Neural progenitor cell (in vitro differentiated cells): ENCODE data around the gene ZFAND6.

ENCODE experiments used
- EZH2 ChIP-seq: fragments of 200-600 bp; sonication (generic); IDR thresholded peaks from 2 replicates; pipeline ENCODE4 v1.6.1; 2017; ENCODE audit warnings: antibody characterized with exemption, mild to moderate bottlenecking, moderate library complexity
- TF ChIP-seq, protein P1 (sequence below): fragments of 200-600 bp; sonication (generic); IDR thresholded peaks from 2 replicates; pipeline ENCODE4 v1.5.1; 2017; ENCODE audit warnings: antibody characterized with exemption, mild to moderate bottlenecking

- TF ChIP-seq, protein P1, sequence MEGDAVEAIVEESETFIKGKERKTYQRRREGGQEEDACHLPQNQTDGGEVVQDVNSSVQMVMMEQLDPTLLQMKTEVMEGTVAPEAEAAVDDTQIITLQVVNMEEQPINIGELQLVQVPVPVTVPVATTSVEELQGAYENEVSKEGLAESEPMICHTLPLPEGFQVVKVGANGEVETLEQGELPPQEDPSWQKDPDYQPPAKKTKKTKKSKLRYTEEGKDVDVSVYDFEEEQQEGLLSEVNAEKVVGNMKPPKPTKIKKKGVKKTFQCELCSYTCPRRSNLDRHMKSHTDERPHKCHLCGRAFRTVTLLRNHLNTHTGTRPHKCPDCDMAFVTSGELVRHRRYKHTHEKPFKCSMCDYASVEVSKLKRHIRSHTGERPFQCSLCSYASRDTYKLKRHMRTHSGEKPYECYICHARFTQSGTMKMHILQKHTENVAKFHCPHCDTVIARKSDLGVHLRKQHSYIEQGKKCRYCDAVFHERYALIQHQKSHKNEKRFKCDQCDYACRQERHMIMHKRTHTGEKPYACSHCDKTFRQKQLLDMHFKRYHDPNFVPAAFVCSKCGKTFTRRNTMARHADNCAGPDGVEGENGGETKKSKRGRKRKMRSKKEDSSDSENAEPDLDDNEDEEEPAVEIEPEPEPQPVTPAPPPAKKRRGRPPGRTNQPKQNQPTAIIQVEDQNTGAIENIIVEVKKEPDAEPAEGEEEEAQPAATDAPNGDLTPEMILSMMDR: no peak
- no peak for TF ChIP-seq EZH2
Observed at GRCh38 chr15:80034629-80035028, 24.8 kb upstream of the ZFAND6 start.
